Epithelial cell of esophagus (primary cell): Measurements from ENCODE around the gene AFDN.

Source experiments
- DNase-seq: peaks from one replicate; pipeline ENCODE4 v3.0.0; 2010; ENCODE audit warnings: low read depth
- H3K4me3 ChIP-seq: 2 replicates; pipeline ENCODE4 v1.5.1; 2011; ENCODE audit warnings: mild to moderate bottlenecking, low read length, control low read depth
- TF ChIP-seq, protein P1 (sequence below): IDR thresholded peaks from 2 replicates; pipeline ENCODE4 v1.5.1; 2011; ENCODE audit warnings: low read depth, mild to moderate bottlenecking, low read length, control low read depth, inconsistent platforms; ENCODE audit not compliant: insufficient read depth; ENCODE audit errors: missing control alignments

Gene AFDN

DNA sequence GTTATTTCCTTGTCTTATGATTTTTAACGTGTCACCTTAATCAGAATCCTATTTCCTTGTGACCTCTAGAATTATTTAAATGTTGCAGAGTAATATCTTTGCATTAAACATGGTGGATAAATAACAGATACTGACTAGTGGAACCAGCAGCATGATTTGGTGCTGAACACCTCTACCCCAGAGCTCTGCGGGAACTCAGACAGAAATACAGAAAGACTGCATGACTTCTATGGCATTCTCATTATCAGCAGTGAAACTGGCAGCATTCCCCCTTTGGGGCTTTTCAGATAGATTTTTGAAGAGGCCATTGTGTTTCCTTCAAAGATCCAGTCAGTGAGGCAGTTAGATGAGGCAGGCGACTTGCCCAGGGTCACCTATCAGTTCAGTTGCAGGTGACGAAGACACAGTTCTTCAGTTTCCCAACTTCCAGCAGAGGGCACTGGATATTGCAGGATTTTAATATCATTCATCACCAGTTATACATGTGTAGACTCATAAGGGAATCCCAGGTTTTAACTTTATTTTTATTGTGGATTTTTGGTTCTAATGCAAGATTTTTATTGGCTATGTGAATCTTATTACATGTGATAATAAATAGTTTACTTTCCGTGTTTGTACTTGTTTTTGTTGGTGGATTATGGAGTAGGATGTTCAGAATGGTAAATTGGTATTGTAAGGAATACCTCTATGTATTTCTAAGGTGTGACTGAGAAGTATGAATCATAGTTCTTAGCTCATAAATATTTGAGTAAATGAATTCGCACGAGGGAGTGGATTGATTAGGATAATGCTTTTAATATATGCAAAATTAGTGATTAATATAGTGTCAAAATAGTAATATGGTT lies 81.3 kb downstream of the AFDN start:
- no peak overlapping the region for H3K4me3 ChIP-seq
- peak; percentile 61 for DNase-seq
- TF ChIP-seq, protein P1, sequence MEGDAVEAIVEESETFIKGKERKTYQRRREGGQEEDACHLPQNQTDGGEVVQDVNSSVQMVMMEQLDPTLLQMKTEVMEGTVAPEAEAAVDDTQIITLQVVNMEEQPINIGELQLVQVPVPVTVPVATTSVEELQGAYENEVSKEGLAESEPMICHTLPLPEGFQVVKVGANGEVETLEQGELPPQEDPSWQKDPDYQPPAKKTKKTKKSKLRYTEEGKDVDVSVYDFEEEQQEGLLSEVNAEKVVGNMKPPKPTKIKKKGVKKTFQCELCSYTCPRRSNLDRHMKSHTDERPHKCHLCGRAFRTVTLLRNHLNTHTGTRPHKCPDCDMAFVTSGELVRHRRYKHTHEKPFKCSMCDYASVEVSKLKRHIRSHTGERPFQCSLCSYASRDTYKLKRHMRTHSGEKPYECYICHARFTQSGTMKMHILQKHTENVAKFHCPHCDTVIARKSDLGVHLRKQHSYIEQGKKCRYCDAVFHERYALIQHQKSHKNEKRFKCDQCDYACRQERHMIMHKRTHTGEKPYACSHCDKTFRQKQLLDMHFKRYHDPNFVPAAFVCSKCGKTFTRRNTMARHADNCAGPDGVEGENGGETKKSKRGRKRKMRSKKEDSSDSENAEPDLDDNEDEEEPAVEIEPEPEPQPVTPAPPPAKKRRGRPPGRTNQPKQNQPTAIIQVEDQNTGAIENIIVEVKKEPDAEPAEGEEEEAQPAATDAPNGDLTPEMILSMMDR = peak; percentile 63

DNA sequence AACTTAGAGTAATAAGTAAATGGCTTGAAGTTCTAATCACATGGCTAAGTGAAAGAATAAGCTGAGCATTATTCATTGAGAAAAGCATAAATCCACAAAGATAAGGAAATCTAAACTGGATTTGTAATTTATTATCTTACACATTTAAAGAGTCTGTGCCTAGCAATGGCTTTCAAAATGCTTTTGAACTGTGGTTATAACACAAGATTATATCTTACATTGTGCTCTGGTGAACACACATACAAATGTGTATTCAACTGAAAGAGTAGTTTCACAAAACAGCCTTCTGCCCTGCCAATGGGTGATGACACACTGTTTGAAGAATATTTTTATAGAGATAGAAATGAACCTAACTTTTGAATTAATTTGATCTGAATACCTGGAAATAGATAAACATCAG lies 83.3 kb downstream of the AFDN start:
- no peak overlapping the region for H3K4me3 ChIP-seq
- TF ChIP-seq, protein P1 = no peak
- DNase-seq = no peak

DNA sequence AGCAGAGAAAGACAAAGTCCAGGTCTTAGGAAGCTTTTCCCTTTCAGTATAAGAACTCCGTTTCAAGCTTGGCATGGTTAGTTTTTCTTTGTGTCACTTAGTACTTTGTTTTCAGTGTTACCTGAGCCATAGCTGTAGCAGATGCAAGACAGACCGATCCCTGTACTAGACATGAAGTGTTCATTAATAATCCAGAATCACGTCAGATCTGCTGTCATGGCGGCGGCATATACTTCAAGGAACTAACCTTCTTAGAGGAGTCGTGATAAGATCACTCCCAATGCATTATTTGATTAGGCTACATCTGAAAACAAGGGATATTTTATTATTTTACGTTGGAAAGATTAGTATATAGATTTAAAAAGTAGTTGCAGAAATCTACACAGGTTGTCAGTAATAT lies 83.9 kb downstream of the AFDN start:
- no peak for DNase-seq

DNA sequence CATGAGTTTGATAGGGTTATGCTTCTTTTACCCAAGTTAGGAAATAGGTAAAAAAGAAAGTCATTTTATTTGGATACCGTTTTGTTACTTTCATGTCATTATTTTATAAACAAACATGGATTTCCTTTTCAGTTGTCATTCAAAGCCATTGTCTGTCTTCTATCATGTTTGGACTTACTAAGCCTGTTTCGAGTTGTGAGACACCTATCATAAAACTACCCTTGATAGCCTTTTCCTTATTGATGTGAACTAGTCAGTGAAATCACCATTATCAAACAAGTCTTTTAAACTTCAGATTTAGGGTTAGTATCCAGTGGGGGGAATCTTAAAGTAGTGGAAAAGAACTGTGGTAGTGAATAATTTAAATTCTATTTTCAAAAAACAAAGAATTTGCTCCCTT lies 85.8 kb downstream of the AFDN start:
- DNase-seq = no peak
- no peak overlapping the region for H3K4me3 ChIP-seq
- TF ChIP-seq, protein P1 = no peak

More for the DNA sequence above, 83.9 kb downstream of the AFDN start:
- TF ChIP-seq, protein P1 = no peak
- H3K4me3 ChIP-seq = no peak overlapping the region

DNA sequence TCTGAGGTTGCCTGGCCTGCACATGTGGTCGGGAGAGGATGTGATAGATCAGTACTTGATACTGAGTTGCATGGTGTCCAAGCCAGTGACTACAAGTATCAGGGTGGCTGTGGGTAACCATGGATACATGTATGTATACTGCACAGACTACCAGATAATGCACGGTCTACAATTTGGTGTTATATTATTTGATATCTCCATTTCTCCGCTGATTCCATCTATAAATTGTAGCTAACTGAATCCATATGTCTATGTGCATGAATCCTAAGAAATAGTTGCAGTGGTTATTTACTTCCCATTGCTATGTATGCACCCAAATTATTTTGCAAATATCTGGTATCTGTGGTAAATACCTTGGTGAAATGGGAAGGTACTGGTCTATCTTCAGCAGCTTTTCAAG lies 87.0 kb downstream of the AFDN start:
- no peak for DNase-seq
- TF ChIP-seq, protein P1 = no peak
- no peak overlapping the region for H3K4me3 ChIP-seq

DNA sequence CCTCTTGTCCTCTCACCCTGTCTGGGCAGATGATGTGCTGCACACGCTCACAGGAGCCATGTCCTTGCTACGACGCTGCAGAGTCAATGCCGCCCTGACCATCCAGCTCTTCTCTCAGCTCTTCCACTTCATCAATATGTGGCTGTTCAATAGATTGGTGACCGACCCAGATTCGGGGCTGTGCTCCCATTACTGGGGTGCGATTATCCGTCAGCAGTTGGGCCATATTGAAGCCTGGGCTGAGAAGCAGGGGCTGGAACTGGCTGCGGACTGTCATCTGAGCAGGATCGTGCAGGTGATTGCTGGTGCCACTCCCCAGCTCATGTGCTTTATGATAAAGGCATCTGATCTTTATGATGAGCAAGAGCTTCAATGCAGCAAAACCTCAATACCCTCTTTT lies 88.4 kb downstream of the AFDN start:
- no peak for DNase-seq
- TF ChIP-seq, protein P1 = no peak
- no peak overlapping the region for H3K4me3 ChIP-seq
